Stomach smooth muscle (tissue), 2 donors: ENCODE data around the gene OAT.

Experiments
- H3K27ac ChIP-seq: one replicate; pipeline ENCODE4 v1.7.0; 2013; ENCODE audit warnings: mild to moderate bottlenecking, low read length, inconsistent platforms
- H3K27me3 ChIP-seq, 2 donors: one replicate each; pipeline ENCODE4 v1.7.0; 2013; ENCODE audit warnings: low read length in 2 of 2; ENCODE audit not compliant: insufficient read depth in 2 of 2, control insufficient read depth in 1 of 2
- H3K36me3 ChIP-seq, 2 donors: one replicate each; pipeline ENCODE4 v1.7.0; 2013; ENCODE audit warnings: low read length in 2 of 2; ENCODE audit not compliant: control insufficient read depth in 2 of 2, insufficient read depth in 2 of 2
- H3K4me1 ChIP-seq: one replicate; pipeline ENCODE4 v1.7.0; 2013; ENCODE audit warnings: low read length; ENCODE audit not compliant: control insufficient read depth, insufficient read depth
- H3K4me3 ChIP-seq, 2 donors: one replicate each; pipeline ENCODE4 v1.7.0; 2013; ENCODE audit warnings: low read length in 2 of 2
- H3K9ac ChIP-seq, 2 donors: one replicate each; pipeline ENCODE4 v1.7.0; 2013; ENCODE audit warnings: low read length in 2 of 2, mild to moderate bottlenecking in 1 of 2
- H3K9me3 ChIP-seq, 2 donors: one replicate each; pipeline ENCODE4 v1.7.0; 2013; ENCODE audit warnings: low read length in 2 of 2; ENCODE audit not compliant: control insufficient read depth in 2 of 2
- donor health status: healthy.
- donor health status: Pancreatic carcinoma.

OAT gene

DNA sequence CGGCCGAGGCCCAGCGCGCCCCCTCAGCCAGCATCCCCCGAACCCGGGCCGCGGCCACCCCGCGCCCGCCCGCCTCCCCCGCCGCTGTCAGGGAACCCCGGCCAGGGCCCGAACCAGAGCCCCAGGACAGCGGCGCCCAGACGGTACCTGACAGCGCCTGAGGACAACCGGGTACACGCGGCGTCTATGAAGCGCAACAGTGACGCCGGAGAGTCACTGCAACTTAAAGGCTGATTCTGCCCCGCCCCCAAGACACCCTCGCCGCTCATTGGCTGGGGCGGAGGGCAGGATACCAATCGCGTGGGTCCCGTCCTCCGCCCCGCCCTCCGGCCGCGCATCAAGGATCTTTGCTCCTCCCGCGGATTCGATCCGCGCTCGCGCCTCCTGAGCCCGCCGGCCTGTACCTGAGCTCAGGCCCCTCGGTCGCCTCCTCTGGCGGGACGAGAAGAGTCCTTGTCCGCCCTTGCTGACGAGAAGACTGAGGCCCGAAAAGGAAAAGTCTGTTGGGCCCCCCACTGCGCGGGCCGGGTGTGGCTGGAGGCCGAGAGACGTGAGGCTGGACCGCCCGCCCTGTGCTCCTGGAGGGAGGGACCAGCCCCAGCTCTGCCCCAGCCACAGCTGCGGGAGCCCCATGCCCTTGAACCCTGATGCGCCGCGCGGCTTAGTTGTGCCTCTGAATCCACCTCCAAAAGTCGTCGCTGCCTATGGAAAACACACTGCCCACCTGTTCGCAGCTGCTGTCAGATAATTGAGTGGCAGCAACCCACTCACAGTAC lies at the start of gene OAT:
Gene OAT (minus strand): TSS at position 198 of the 776 bp plus-strand sequence. CDS start 6,752 bp downstream, outside the sequence.
- Histone ChIP-seq H3K9ac (peak within 1 kb of the TSS; percentile 64 to 76), H3K27me3 (no peaks in the 10 kb centered on the region), H3K4me1 (peaks cover 27% of the 10 kb centered on the region), H3K4me3 (peak within 1 kb of the TSS; percentile 78), H3K36me3 (no peaks in the 10 kb centered on the region), H3K9me3 (no peaks in the 10 kb centered on the region), H3K27ac (peak within 1 kb of the TSS; percentile 80)

DNA sequence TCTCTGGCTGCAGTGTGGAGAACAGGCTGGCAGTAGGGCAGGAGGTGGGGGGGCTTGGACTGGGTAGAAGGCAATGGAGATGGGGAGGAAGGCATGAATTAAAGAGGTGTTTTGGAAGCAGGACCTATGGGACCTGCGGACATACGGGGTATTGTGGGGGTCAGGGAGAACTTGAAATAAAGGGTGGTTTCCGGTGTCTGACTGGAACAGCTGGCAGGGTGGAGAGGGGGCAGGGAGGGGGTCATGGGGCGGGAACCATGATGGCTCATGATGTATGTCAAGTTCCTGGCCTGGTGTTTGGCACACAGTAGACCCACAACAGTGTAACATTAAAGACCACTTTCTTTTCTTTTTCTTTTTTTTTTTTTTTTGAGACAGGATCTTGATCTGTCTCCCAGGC lies 48.4 kb upstream of the OAT start:
- Histone ChIP-seq H3K36me3 (no peaks in the 10 kb centered on the region), H3K9me3 (no peaks in the 10 kb centered on the region), H3K9ac (no peak overlapping the region), H3K27me3 (no peaks in the 10 kb centered on the region), H3K4me1 (peaks cover 24% of the 10 kb centered on the region), H3K27ac (no peak overlapping the region), H3K4me3 (no peak overlapping the region)

DNA sequence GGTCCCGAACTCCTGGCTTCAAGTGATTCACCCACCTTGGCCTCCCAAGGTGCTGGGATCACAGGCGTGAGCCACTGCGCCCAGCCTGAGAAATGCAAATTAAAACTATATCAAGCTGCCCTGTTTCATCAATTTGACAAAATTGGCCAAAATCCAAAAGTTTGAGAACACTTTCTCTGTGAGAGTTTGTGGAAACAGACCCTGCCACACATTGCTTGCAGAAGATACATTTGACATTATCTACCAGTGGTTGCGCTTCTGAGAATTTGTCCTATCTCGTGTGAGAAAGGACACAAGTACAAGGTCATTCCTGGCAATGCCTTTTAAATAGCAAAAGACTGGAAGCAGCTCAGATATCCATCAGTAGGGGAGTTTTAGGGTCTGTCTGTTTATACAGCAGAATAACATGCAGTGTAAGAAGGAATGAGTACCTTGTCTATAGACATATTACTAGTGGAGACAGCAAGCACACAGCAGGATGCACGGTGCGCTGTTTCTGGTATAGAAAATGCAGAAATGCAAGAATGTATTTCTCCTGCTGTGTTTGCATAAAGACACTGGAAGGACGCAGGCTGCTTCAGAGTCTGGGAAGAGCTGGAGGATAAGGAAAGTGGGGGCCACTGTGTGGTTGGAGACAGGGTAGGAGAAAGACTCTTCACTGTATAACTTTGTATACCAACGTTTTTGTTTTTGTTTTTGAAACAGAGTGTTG lies 47.2 kb upstream of the OAT start:
- H3K4me3 ChIP-seq = no peak overlapping the region
- H3K4me1 ChIP-seq = peaks cover 24% of the 10 kb centered on the region
- H3K27ac ChIP-seq = no peak overlapping the region
- no peaks in the 10 kb centered on the region for H3K27me3 ChIP-seq
- H3K36me3 ChIP-seq = no peaks in the 10 kb centered on the region
- no peak overlapping the region for H3K9ac ChIP-seq
- H3K9me3 ChIP-seq = no peaks in the 10 kb centered on the region

DNA sequence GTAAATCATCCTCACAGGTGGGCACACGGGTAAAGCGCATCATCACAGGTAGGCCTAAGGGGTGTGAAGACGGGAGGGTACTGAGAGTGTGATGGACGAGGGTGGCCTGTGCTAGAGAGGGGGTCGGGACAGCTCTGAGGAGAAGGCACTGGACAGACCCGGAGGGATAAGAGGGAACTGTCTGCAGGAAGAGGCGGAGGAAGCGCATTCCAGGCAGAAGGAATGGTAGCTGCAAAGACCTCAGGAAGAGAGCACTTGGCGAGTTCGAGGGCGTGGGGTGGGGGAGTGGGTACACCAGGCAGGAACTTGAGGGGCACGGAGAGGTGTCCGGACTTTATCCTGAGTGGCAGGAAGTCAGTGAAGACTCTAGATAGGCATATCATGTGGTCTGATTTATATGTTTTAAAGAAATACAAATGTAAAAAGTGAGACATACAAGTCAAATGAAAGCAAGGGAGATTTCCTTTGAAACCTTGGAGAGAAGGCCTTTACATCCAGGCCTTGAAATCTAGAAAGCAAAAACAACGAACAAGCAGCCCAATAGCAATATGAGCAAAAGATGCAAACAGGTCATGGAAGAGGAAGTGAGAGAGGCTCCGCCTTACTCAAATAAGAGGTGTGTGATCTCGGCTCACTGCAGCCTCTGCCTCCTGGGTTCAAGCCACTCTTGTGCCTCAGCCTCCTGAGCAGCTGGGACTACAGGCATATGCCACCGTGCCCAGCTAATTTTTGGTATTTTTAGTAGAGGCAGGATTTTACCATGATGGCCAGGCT lies 46.5 kb upstream of the OAT start:
- H3K9ac ChIP-seq = no peak overlapping the region
- no peak overlapping the region for H3K27ac ChIP-seq

DNA sequence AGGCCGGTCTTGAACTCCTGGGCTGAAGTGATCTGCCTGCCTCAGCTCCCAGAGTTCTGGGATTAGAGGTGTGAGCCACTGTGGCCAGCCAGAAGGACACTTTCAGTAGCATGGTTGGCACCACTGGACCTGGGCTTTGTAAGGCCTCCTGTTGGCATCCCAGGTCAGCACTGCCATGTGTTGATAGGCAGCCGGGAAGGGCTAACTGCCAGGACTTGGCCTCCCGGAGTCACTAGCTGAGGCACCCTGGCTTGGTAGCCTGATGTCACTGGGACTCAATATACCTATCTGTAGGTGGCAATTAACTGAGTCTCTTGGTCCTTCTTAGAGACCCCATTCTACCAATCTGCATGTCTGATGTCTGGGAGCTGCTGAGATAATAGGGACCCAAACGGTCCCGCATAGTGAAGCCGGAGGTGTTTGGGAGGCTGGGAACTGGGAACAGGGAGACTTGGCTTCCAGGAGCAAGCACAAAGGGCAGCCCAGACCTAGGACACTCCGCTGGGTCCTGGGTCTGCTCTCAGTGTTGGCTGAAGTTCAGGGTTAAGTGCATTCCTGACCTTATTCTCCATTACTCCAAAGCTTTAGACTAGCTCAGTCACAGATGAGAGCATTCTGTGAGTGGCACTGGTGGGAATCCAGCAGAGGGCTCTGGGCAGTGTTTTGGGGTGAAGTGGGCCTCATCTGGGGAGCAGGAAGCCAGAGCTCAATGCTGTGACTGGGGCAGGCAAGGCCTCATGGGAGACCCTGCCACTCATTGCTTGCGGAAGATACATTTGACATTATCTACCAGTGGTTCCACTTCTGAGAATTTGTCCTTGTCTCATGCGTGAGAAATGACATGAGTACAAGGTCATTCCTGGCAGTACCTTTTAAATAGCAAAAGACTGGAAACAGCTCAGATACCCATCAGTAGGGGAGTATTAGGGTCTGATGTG lies 45.6 kb upstream of the OAT start:
- Histone ChIP-seq H3K36me3 (no peaks in the 10 kb centered on the region), H3K9me3 (no peaks in the 10 kb centered on the region), H3K27ac (no peak overlapping the region), H3K27me3 (no peaks in the 10 kb centered on the region), H3K4me1 (peaks cover 24% of the 10 kb centered on the region), H3K9ac (no peak overlapping the region), H3K4me3 (no peak overlapping the region)

More for the DNA sequence above, 46.5 kb upstream of the OAT start:
- H3K27me3 ChIP-seq = no peaks in the 10 kb centered on the region
- peaks cover 24% of the 10 kb centered on the region for H3K4me1 ChIP-seq
- no peak overlapping the region for H3K4me3 ChIP-seq
- H3K9me3 ChIP-seq = no peaks in the 10 kb centered on the region
- no peaks in the 10 kb centered on the region for H3K36me3 ChIP-seq

DNA sequence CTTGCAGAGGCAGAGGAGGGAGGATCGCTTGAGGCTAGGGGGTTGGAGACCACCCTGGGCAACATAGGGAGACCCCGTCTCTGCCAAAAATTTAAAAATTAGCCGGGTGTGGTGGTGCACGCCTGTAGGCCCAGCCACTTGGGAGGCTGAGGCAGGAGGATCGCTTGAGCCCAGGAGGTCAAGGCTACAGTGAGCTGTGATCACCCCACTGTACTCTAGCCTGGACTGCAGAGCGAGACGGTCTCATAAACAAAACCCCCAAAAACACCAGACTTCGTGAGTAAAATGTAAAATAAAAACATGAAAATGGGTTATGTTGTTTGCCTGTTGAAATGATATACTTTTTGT lies 43.6 kb upstream of the OAT start:
- H3K9me3 ChIP-seq = no peaks in the 10 kb centered on the region
- H3K9ac ChIP-seq = peak overlapping the region; percentile 63 to 64
- H3K27ac ChIP-seq = no peak overlapping the region
- H3K36me3 ChIP-seq = no peaks in the 10 kb centered on the region
- H3K4me1 ChIP-seq = peaks cover 10% of the 10 kb centered on the region
- no peaks in the 10 kb centered on the region for H3K27me3 ChIP-seq
- peak overlapping the region; percentile 82 to 86 for H3K4me3 ChIP-seq

DNA sequence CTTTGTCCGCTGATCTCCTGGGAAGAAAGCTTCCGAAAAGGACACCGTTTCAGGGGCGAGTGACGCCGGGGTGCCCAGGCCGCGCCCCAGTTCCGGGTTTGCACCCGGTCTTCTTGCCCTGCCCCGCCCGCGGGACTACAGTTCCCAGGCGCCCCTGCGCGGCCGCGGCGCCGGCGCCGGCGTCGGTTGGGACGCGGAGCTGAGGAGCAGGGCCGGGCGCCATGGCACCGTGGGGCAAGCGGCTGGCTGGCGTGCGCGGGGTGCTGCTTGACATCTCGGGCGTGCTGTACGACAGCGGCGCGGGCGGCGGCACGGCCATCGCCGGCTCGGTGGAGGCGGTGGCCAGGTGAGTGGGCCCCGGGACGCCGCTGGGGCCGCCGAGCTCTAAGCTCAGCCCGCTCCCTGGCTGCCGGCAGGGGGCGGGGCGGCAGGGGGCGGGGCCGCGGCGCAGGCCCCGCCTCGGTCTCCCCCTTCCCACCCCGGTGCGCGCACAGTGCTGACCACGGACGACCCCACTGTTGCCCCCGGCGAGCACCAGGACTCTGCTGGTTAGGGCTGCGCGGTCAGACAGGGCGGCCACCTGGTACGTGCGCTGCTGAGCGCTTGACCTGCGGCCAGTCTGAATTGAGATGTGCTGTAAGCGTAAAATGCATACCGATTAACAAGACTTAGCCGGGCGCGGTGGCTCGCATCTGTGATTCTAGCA lies 43.1 kb upstream of the OAT start, which contains the start of gene LHPP:
Gene LHPP (plus strand): TSS at position 182 of the 706 bp plus-strand sequence. CDS start 40 bp downstream, at position 222.
- peak within 1 kb of the TSS; percentile 41 for H3K27ac ChIP-seq
- peak within 1 kb of the TSS; percentile 63 to 64 for H3K9ac ChIP-seq
- H3K27me3 ChIP-seq = no peaks in the 10 kb centered on the region
- H3K36me3 ChIP-seq = no peaks in the 10 kb centered on the region
- H3K4me1 ChIP-seq = peaks cover 10% of the 10 kb centered on the region
- H3K4me3 ChIP-seq = peak within 1 kb of the TSS; percentile 82 to 86
- no peaks in the 10 kb centered on the region for H3K9me3 ChIP-seq

DNA sequence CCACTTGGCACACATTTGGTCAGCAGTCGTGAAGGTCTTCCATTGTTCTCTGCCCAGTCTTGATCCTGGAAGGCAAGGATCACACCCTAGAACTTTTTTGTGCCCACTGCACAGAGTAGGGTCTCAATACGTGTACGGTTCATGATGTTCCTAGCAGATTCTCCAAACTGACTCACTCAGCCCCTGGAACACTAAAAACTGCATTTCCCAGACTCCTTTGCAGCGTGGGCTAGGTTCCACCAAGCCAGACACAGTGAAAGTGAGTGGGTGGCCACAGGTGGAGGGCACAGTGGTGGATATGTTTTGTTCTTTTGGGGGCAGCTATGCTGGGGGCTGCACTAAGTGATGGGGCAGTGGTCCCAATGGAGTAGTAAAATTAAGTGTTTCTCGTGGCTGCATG lies 41.4 kb upstream of the OAT start:
- Histone ChIP-seq H3K9me3 (no peaks in the 10 kb centered on the region), H3K36me3 (no peaks in the 10 kb centered on the region), H3K27me3 (peaks cover 0 to 5% of the 10 kb centered on the region in 2 donors), H3K9ac (no peak overlapping the region), H3K4me3 (no peak overlapping the region), H3K4me1 (peaks cover 10% of the 10 kb centered on the region), H3K27ac (no peak overlapping the region)

DNA sequence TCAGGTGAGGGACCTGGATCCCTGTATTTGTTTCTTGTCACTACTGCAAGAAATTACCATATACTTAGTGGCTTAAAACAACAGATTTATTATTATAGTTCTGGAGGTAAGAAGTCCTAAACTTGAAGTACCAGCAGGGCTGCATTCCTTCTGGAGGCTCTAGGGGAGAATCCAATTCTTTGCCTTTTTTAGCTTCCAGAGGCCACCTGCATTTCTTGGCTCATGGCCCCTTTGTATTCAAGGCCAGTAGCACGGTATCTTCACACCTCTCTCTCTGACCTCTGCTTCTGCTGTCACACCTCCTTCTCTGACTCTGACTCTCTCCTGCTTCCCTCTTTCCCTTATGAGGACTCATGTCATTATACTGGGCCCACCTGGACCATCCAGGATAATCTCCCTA lies 40.7 kb upstream of the OAT start:
- Histone ChIP-seq H3K4me3 (no peak overlapping the region), H3K9me3 (no peaks in the 10 kb centered on the region), H3K4me1 (peaks cover 6% of the 10 kb centered on the region), H3K27ac (no peak overlapping the region), H3K27me3 (peaks cover 0 to 7% of the 10 kb centered on the region in 2 donors), H3K9ac (no peak overlapping the region), H3K36me3 (no peaks in the 10 kb centered on the region)
